ENCODE results near the gene GPC3. TPM values are rescaled to one million over a fixed set of nuclear protein-coding genes. Genes with fewer than 3 reads are reported as not detected.

Gene GPC3
- total RNA-seq, 1 experiment from 2014 or later, result 0.98 TPM

DNA sequence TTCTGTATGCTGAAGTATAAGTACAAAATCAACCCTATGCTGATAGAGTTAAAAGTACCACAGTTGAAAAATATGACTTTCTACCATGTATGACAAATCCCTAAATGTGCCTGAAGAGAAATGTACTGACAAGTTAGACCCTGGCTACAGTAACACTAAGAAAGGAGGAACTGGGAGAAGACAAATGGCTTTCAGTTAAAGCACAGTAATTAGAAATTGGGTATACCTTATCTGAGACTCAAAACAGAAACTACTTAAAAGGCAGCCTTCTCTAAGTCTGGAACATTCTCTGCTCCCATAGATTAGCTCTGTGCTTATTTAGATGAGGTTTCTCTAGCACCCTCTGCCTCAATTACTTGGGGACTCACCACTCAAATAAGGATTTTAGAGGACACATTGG is 189.1 kb downstream of the GPC3 start:
- Histone ChIP-seq H3K4me2 (ENCODE audit: low read length) (no peak overlapping the region), H3K79me2 (ENCODE audit: insufficient read depth, low read length) (no peaks in the 10 kb centered on the region), H3K9me3 (ENCODE audit: control insufficient read depth in 1 of 2, insufficient read depth in 1 of 2, low read depth in 1 of 2, low read length in 2 of 2) (no peaks in the 10 kb centered on the region), H4K20me1 (ENCODE audit: insufficient read depth) (no peaks in the 10 kb centered on the region), H3K36me3 (ENCODE audit: control insufficient read depth in 1 of 2, insufficient read depth in 2 of 2, low read length in 2 of 2) (no peaks in the 10 kb centered on the region), H3K9ac (ENCODE audit: low read length) (no peak overlapping the region), H3K4me1 (ENCODE audit: control insufficient read depth in 1 of 2, insufficient read depth in 2 of 2, low read length in 2 of 2) (peaks cover 0 to 3% of the 10 kb centered on the region in 2 experiments; a peak in 1 of 4 replicates), H3K4me3 (replicated peaks in 1 of 2; ENCODE audit: low read depth in 1 of 2, low read length in 2 of 2) (no peak overlapping the region), H3K27me3 (ENCODE audit: insufficient read depth, low read length) (no peaks in the 10 kb centered on the region), H3K27ac (ENCODE audit: low read depth, low read length) (no peak overlapping the region), H3K9me2 (ENCODE audit: insufficient read depth) (no peaks in the 10 kb centered on the region), H2AFZ (ENCODE audit: low read depth, low read length, poor library complexity, severe bottlenecking) (no peak overlapping the region)
- no TSS peak for BruUV-seq (replicated peaks)
- ChIA-PET RAD21 (ENCODE audit: low non-redundant PET in 1 of 2, low total read pairs in 2 of 2, uncharacterized antibody in 2 of 2, unreplicated experiment in 2 of 2) (no interaction called here), CTCF (no interaction called here), POLR2A (no interaction called here)
- TF ChIP-seq ZFX (IDR thresholded peaks at IDR 0.05) (no peak), RAD21 (IDR thresholded peaks at IDR 0.05; ENCODE audit: low read depth) (no peak), JUND (IDR thresholded peaks at IDR 0.05) (no peak), POLR2A (IDR thresholded peaks at IDR 0.05; ENCODE audit: borderline replicate concordance, extremely low read depth, insufficient read depth, insufficient read length) (no peak), SRF (IDR thresholded peaks at IDR 0.05; ENCODE audit: low read depth) (no peak), SIN3A (IDR thresholded peaks at IDR 0.05; ENCODE audit: low read depth) (no peak), ELF1 (IDR thresholded peaks at IDR 0.05; ENCODE audit: borderline replicate concordance, low read depth) (no peak), EZH2 (IDR thresholded peaks at IDR 0.05) (no peak), YY1 (IDR thresholded peaks at IDR 0.05; ENCODE audit: extremely low read depth, insufficient replicate concordance, low read depth, low read length) (no peak), CTCF (IDR thresholded peaks at IDR 0.05 in 2 of 3, conservative IDR thresholded peaks at IDR 0.05 in 1 of 3; ENCODE audit: borderline replicate concordance in 1 of 3, insufficient read depth in 1 of 3, low read depth in 2 of 3, low read length in 2 of 3) (no peak), SP1 (IDR thresholded peaks at IDR 0.05; ENCODE audit: low read depth) (no peak), ZBTB33 (IDR thresholded peaks at IDR 0.05; ENCODE audit: extremely low read depth, insufficient replicate concordance, low read length) (no peak)
- TF ChIP-seq, protein P1, sequence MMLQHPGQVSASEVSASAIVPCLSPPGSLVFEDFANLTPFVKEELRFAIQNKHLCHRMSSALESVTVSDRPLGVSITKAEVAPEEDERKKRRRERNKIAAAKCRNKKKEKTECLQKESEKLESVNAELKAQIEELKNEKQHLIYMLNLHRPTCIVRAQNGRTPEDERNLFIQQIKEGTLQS (IDR thresholded peaks at IDR 0.05), result no peak
- intact Hi-C loops (cut with micrococcal nuclease), result no loop called here
- ATAC-seq (no peak), DNase-seq (ENCODE audit: low read depth, low spot score) (no peak)
